Thoracic aorta (tissue), 2 donors: ENCODE results near the gene PPP2R3C. TPM values are rescaled to one million over a fixed set of nuclear protein-coding genes. Genes with fewer than 3 reads are reported as not detected.
"Not testable (repeated sequence)": the region's sequence is repeated elsewhere in the genome, so short reads cannot be mapped to it uniquely, and the experiment has no call there.

Experiments
- ATAC-seq: fragments of 150-250 bp; one replicate; pipeline ENCODE4 v1.8.0; 2017; ENCODE audit warnings: low read depth; ENCODE audit not compliant: insufficient number of reproducible peaks, low FRiP score
- DNase-seq: peaks from one replicate; pipeline ENCODE4 v3.0.0-alpha.2; 2020; ENCODE audit warnings: low spot score
- H3K27ac ChIP-seq, 2 donors: fragments of 200-600 bp; sonication (generic); 1 replicate in 1 of 2; 2 replicates in 1 of 2; pipeline ENCODE4 v1.5.1; 2016; ENCODE audit warnings: mild to moderate bottlenecking in 2 of 2, moderate library complexity in 2 of 2
- H3K27me3 ChIP-seq: fragments of 200-600 bp; sonication (generic); replicated peaks from 2 replicates; pipeline ENCODE4 v1.6.0; 2016; ENCODE audit warnings: mild to moderate bottlenecking; ENCODE audit not compliant: insufficient read depth
- H3K36me3 ChIP-seq: fragments of 200-600 bp; sonication (generic); one replicate; pipeline ENCODE4 v1.5.1; 2016
- H3K4me1 ChIP-seq, 2 donors: fragments of 200-600 bp; sonication (generic); 1 replicate in 1 of 2; 2 replicates in 1 of 2; pipeline versions ENCODE4 v1.5.1 to v1.6.0; 2016; ENCODE audit warnings: low read depth in 2 of 2, mild to moderate bottlenecking in 1 of 2; ENCODE audit not compliant: control insufficient read depth in 1 of 2
- H3K4me3 ChIP-seq: fragments of 200-600 bp; sonication (generic); 2 replicates; pipeline ENCODE4 v1.5.1; 2016; ENCODE audit warnings: mild to moderate bottlenecking
- H3K9me3 ChIP-seq: fragments of 200-600 bp; sonication (generic); 2 replicates; pipeline ENCODE4 v1.5.1; 2016
- CTCF ChIP-seq: fragments of 200-600 bp; sonication (generic); IDR thresholded peaks from one replicate; pipeline ENCODE4 v1.5.1; 2019; ENCODE audit warnings: antibody characterized with exemption
- total RNA-seq, 2 donors: library from RNA; depleted of rRNA; stranded (reverse); fragments of >200 nt; gene quantifications; one replicate each; pipeline versions ENCODE4 v1.1.0 to v1.2.3, GENCODE V29; 2016

The PPP2R3C gene
- total RNA-seq, 2 donors from 2014 or later = 29.5 to 31.6 TPM

GRCh38 chr14:35159742-35160409 lies 38.1 kb upstream of the PPP2R3C start:
- peak; percentile 34 for ATAC-seq
- Histone ChIP-seq H3K9me3 (no peaks in the 10 kb centered on the region), H3K27me3 (no peaks in the 10 kb centered on the region), H3K4me3 (no peak overlapping the region), H3K27ac (no peak overlapping the region), H3K4me1 (peaks cover 0 to 9% of the 10 kb centered on the region in 2 donors), H3K36me3 (peaks cover 3% of the 10 kb centered on the region)
- no peak for TF ChIP-seq CTCF
- DNase-seq = no peak

- Histone ChIP-seq H3K27ac (no peak overlapping the region), H3K9me3 (no peaks in the 10 kb centered on the region), H3K36me3 (peaks cover 3% of the 10 kb centered on the region), H3K4me3 (no peak overlapping the region), H3K4me1 (peaks cover 0 to 9% of the 10 kb centered on the region in 2 donors), H3K27me3 (no peaks in the 10 kb centered on the region)
- DNase-seq = no peak
- ATAC-seq = no peak
- no peak for TF ChIP-seq CTCF
These were observed 37.3 kb upstream of the PPP2R3C start for GRCh38 chr14:35158951-35159653.

GRCh38 chr14:35158491-35158890 lies 36.7 kb upstream of the PPP2R3C start:
- ATAC-seq (no peak), DNase-seq (no peak)
- H3K27ac ChIP-seq = no peak overlapping the region
- H3K4me3 ChIP-seq = no peak overlapping the region
- TF ChIP-seq CTCF = no peak
- peaks cover 0 to 9% of the 10 kb centered on the region in 2 donors for H3K4me1 ChIP-seq
- peaks cover 3% of the 10 kb centered on the region for H3K36me3 ChIP-seq
- no peaks in the 10 kb centered on the region for H3K9me3 ChIP-seq
- no peaks in the 10 kb centered on the region for H3K27me3 ChIP-seq

- no peak for DNase-seq
- H3K4me1 ChIP-seq = peaks cover 0 to 9% of the 10 kb centered on the region in 2 donors
- H3K9me3 ChIP-seq = no peaks in the 10 kb centered on the region
- no peak overlapping the region for H3K27ac ChIP-seq
- TF ChIP-seq CTCF = no peak
- H3K4me3 ChIP-seq = no peak overlapping the region
- no peak for ATAC-seq
- no peaks in the 10 kb centered on the region for H3K27me3 ChIP-seq
- peaks cover 3% of the 10 kb centered on the region for H3K36me3 ChIP-seq
These were observed 34.2 kb upstream of the PPP2R3C start for GRCh38 chr14:35155962-35156361.

- Histone ChIP-seq H3K4me3 (no peak overlapping the region), H3K36me3 (peaks cover 1% of the 10 kb centered on the region), H3K9me3 (no peaks in the 10 kb centered on the region), H3K27me3 (no peaks in the 10 kb centered on the region), H3K4me1 (peaks cover 0 to 9% of the 10 kb centered on the region in 2 donors), H3K27ac (no peak overlapping the region)
- ATAC-seq (no peak), DNase-seq (no peak)
- TF ChIP-seq CTCF = no peak
These were observed 32.2 kb upstream of the PPP2R3C start for GRCh38 chr14:35154016-35154415.

- not testable (repeated sequence) for ATAC-seq, H3K9me3 ChIP-seq, H3K27ac ChIP-seq, H3K4me1 ChIP-seq, H3K4me3 ChIP-seq, DNase-seq, H3K27me3 ChIP-seq, H3K36me3 ChIP-seq
These were observed 30.7 kb upstream of the PPP2R3C start for GRCh38 chr14:35152531-35152930.
